ENCODE data around the gene LPP. TPM values are rescaled to one million over a fixed set of nuclear protein-coding genes. Genes with fewer than 3 reads are reported as not detected.

Gene LPP
- polyA plus RNA-seq, 2 of the 4 experiments (the other 2 are of a cell fraction): 11.0 to 30.8 TPM

DNA sequence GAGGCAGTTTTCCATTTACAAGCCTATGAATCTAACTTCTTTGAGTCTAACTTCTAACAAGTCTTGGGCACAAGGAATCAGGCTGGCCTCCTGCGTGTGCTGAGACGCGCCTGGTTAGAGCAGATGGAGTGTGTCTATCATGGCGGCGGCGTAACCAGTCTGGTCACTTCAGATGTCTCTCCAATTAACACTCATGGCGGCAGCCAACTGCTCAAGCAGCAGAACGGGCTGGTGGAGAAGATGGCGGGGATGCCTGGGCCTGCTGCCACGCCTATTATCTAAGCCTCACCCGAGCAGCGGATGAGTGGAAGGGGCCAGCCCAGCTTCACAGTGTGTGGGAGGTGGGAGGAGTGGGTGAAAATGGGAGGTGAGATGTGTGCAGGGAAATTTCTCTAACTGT lies 771.4 kb downstream of the LPP start:
- ChIA-PET POLR2A (no interaction called here), CTCF (no interaction called here)
- no peak for ATAC-seq
- H3K4me2 ChIP-seq: no peak overlapping the region
- no peak overlapping the region for H3K4me3 ChIP-seq
- TF ChIP-seq HOXB5 (CRISPR knock-in tag; IDR thresholded peaks at IDR 0.05) (no peak), GATA3 (IDR thresholded peaks at IDR 0.05; ENCODE audit: borderline replicate concordance) (no peak), BHLHE40 (IDR thresholded peaks at IDR 0.05; ENCODE audit: low read depth, low read length) (no peak), ESRRA (IDR thresholded peaks at IDR 0.05; ENCODE audit: borderline replicate concordance, low read length) (no peak), FOSB (CRISPR knock-in tag; IDR thresholded peaks at IDR 0.05) (no peak), HMGXB4 (CRISPR knock-in tag; IDR thresholded peaks at IDR 0.05; ENCODE audit: borderline replicate concordance) (no peak), ZSCAN20 (CRISPR knock-in tag; IDR thresholded peaks at IDR 0.05) (no peak), RARB (CRISPR knock-in tag; IDR thresholded peaks at IDR 0.05) (no peak), FOSL2 (IDR thresholded peaks at IDR 0.05) (no peak), FOSL2 (CRISPR knock-in tag; IDR thresholded peaks at IDR 0.05) (no peak), SREBF2 (IDR thresholded peaks at IDR 0.05) (no peak), HOXA7 (CRISPR knock-in tag; IDR thresholded peaks at IDR 0.05) (no peak), ZFP36 (IDR thresholded peaks at IDR 0.05; ENCODE audit: borderline replicate concordance, partially characterized antibody) (no peak), KDM5A (IDR thresholded peaks at IDR 0.05) (no peak), HDAC2 (IDR thresholded peaks at IDR 0.05) (no peak), CBX2 (IDR thresholded peaks at IDR 0.05; ENCODE audit: borderline replicate concordance, low read depth) (no peak), POLR2A (IDR thresholded peaks at IDR 0.05; ENCODE audit: low read length) (no peak)
- TF ChIP-seq, protein P1, sequence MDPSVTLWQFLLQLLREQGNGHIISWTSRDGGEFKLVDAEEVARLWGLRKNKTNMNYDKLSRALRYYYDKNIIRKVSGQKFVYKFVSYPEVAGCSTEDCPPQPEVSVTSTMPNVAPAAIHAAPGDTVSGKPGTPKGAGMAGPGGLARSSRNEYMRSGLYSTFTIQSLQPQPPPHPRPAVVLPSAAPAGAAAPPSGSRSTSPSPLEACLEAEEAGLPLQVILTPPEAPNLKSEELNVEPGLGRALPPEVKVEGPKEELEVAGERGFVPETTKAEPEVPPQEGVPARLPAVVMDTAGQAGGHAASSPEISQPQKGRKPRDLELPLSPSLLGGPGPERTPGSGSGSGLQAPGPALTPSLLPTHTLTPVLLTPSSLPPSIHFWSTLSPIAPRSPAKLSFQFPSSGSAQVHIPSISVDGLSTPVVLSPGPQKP (IDR thresholded peaks at IDR 0.05; ENCODE audit: low read depth, low read length): no peak
- H3K9me3 ChIP-seq: no peaks in the 10 kb centered on the region
- H3K27ac ChIP-seq: no peak overlapping the region
- 90% methylated on average over 10 of the region's 12 CpGs for WGBS (ENCODE audit: missing lambda C conversion rate)
- no peak for DNase-seq (ENCODE audit: low read depth in 1 of 2, low spot score in 1 of 2)
- H3K4me1 ChIP-seq: no peaks in the 10 kb centered on the region
- no peak for FAIRE-seq

DNA sequence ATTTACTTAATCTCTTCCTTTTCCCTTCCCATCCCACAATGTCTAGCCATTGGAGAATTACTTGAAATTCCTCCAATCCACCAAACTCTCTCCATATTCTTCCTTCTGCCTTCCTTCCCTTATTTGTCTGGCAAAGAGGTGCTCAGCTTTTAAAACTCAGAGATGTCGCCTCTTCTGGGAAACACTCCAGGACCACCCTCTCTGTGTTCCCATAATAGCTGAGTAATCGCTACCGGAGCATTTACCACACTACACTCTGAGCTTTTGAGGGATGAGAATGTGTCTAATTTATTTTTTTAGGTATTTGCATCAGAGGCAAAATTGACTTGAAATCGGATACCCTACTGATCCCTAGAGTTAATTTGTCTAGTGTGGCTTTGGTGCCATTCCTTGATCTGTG lies 772.2 kb downstream of the LPP start:
- no peaks in the 10 kb centered on the region for H3K9me3 ChIP-seq
- CTCF ChIA-PET: interaction anchor here (1.2 kb wide), 1 partner anchor 28 kb away, joined by 5 read pairs; no protein-coding TSS in a partner anchor
- no peak overlapping the region for H3K4me3 ChIP-seq
- ATAC-seq (no peak), DNase-seq (ENCODE audit: low read depth in 1 of 2, low spot score in 1 of 2) (no peak), FAIRE-seq (no peak)
- no peaks in the 10 kb centered on the region for H3K4me1 ChIP-seq
- H3K4me2 ChIP-seq: no peak overlapping the region
- TF ChIP-seq RFX5 (IDR thresholded peaks at IDR 0.05) (no peak), RAD21 (conservative IDR thresholded peaks at IDR 0.05 in 1 of 2, IDR thresholded peaks at IDR 0.05 in 1 of 2) (no peak), BHLHE40 (IDR thresholded peaks at IDR 0.05; ENCODE audit: low read depth, low read length) (no peak), ESRRA (IDR thresholded peaks at IDR 0.05; ENCODE audit: borderline replicate concordance, low read length) (no peak), CHD2 (IDR thresholded peaks at IDR 0.05; ENCODE audit: low read length, partially characterized antibody) (no peak), CEBPB (IDR thresholded peaks at IDR 0.05) (no peak), CTCF (IDR thresholded peaks at IDR 0.05) (no peak), CBX8 (IDR thresholded peaks at IDR 0.05) (no peak), TFCP2L1 (CRISPR knock-in tag; IDR thresholded peaks at IDR 0.05) (no peak), POLR2A (IDR thresholded peaks at IDR 0.05; ENCODE audit: low read length) (no peak)
- TF ChIP-seq, protein P2, sequence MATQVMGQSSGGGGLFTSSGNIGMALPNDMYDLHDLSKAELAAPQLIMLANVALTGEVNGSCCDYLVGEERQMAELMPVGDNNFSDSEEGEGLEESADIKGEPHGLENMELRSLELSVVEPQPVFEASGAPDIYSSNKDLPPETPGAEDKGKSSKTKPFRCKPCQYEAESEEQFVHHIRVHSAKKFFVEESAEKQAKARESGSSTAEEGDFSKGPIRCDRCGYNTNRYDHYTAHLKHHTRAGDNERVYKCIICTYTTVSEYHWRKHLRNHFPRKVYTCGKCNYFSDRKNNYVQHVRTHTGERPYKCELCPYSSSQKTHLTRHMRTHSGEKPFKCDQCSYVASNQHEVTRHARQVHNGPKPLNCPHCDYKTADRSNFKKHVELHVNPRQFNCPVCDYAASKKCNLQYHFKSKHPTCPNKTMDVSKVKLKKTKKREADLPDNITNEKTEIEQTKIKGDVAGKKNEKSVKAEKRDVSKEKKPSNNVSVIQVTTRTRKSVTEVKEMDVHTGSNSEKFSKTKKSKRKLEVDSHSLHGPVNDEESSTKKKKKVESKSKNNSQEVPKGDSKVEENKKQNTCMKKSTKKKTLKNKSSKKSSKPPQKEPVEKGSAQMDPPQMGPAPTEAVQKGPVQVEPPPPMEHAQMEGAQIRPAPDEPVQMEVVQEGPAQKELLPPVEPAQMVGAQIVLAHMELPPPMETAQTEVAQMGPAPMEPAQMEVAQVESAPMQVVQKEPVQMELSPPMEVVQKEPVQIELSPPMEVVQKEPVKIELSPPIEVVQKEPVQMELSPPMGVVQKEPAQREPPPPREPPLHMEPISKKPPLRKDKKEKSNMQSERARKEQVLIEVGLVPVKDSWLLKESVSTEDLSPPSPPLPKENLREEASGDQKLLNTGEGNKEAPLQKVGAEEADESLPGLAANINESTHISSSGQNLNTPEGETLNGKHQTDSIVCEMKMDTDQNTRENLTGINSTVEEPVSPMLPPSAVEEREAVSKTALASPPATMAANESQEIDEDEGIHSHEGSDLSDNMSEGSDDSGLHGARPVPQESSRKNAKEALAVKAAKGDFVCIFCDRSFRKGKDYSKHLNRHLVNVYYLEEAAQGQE (IDR thresholded peaks at IDR 0.05): no peak
- WGBS (ENCODE audit: missing lambda C conversion rate): 92% methylated on average over 4 of the region's 4 CpGs
- POLR2A ChIA-PET: no interaction called here
- no peak overlapping the region for H3K27ac ChIP-seq
